Measurements from ENCODE around the gene ADIRF. TPM values are rescaled to one million over a fixed set of nuclear protein-coding genes. Genes with fewer than 3 reads are reported as not detected.

The ADIRF gene
- total RNA-seq, 2 experiments from 2014 or later = not detected

DNA sequence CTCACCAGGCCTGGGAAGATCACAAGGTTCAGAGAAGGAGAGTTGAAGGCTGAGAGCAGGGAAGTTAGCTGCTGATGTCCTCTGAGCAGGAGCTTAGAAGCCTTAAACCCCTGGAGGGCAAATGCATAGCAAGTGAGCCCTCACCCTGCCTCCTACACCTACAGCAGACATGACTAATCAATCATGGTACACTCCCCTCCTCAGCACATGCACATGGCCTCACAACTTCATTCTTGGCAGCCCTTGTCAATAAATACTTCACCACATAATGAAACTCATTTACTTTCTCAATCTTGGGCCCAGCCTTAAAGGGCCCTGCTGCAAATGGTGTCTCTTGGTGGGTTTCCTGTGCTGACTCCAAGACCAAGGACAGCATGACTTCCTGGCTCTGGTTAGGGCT, 23.8 kb upstream of the ADIRF start:
- intact Hi-C loops (cut with micrococcal nuclease; ENCODE audit: unreplicated experiment) = no loop called here
- Histone ChIP-seq H3K79me2 (ENCODE audit: insufficient read depth, low read depth, low read length) (no peaks in the 10 kb centered on the region), H2AFZ (ENCODE audit: low read length) (no peak overlapping the region), H3K36me3 (ENCODE audit: insufficient read depth, low read length) (no peaks in the 10 kb centered on the region), H3K9me2 (ENCODE audit: insufficient read depth, low read length) (no peaks in the 10 kb centered on the region), H3K4me2 (ENCODE audit: low read length) (no peak overlapping the region), H3K4me3 (ENCODE audit: low read depth, low read length, poor library complexity, severe bottlenecking) (no peak overlapping the region), H3K9me3 (ENCODE audit: low read length) (no peaks in the 10 kb centered on the region), H4K20me1 (ENCODE audit: insufficient read depth, low read length) (no peaks in the 10 kb centered on the region), H3K27ac (ENCODE audit: low read depth, low read length, poor library complexity, severe bottlenecking) (no peak overlapping the region), H3K4me1 (ENCODE audit: insufficient read depth, low read length, poor library complexity, severe bottlenecking) (no peaks in the 10 kb centered on the region)
- ChIA-PET CTCF (ENCODE audit: unreplicated experiment) (no interaction called here), POLR2A (no interaction called here)
- no peak for DNase-seq (ENCODE audit: low spot score)
- TF ChIP-seq EZH2phosphoT487 (IDR thresholded peaks at IDR 0.05; ENCODE audit: borderline replicate concordance, low read depth, low read length) = no peak
- TF ChIP-seq, protein P1, sequence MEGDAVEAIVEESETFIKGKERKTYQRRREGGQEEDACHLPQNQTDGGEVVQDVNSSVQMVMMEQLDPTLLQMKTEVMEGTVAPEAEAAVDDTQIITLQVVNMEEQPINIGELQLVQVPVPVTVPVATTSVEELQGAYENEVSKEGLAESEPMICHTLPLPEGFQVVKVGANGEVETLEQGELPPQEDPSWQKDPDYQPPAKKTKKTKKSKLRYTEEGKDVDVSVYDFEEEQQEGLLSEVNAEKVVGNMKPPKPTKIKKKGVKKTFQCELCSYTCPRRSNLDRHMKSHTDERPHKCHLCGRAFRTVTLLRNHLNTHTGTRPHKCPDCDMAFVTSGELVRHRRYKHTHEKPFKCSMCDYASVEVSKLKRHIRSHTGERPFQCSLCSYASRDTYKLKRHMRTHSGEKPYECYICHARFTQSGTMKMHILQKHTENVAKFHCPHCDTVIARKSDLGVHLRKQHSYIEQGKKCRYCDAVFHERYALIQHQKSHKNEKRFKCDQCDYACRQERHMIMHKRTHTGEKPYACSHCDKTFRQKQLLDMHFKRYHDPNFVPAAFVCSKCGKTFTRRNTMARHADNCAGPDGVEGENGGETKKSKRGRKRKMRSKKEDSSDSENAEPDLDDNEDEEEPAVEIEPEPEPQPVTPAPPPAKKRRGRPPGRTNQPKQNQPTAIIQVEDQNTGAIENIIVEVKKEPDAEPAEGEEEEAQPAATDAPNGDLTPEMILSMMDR (conservative IDR thresholded peaks at IDR 0.05; ENCODE audit: low read length) = no peak
- BruUV-seq (replicated peaks) = no TSS peak

DNA sequence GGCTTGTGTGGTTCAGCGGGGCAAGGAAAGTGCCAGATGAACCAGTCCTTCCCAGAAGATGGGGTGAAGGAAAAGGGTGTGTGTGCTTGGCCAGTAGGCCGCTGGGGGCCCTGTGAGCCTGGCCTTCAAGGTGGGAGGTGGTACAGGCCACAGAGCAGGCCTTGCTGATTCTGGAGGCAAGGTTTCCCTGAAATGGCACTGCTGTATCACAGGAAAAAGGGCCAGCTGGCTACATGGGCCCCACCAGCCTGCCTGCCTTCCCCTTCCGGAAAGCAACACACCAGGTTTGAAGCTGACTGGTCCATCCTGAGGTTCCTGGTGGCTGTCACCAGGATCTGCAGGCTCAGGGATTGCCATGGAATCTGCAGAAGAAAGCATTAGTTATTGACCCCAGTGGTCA, 23.4 kb upstream of the ADIRF start:
- H3K4me3 ChIP-seq (ENCODE audit: low read depth, low read length, poor library complexity, severe bottlenecking) = no peak overlapping the region
- no peak for DNase-seq (ENCODE audit: low spot score)
- ChIA-PET CTCF (ENCODE audit: unreplicated experiment) (interaction anchor here (0.6 kb wide), 1 partner anchor 262 kb away, joined by 4 read pairs; no protein-coding TSS in a partner anchor), POLR2A (no interaction called here)
- no peak overlapping the region for H3K4me2 ChIP-seq (ENCODE audit: low read length)
- intact Hi-C loops (cut with micrococcal nuclease; ENCODE audit: unreplicated experiment) = no loop called here
- no peaks in the 10 kb centered on the region for H3K36me3 ChIP-seq (ENCODE audit: insufficient read depth, low read length)
- no peaks in the 10 kb centered on the region for H3K9me2 ChIP-seq (ENCODE audit: insufficient read depth, low read length)
- no peaks in the 10 kb centered on the region for H3K9me3 ChIP-seq (ENCODE audit: low read length)
- BruUV-seq (replicated peaks) = no TSS peak
- H3K4me1 ChIP-seq (ENCODE audit: insufficient read depth, low read length, poor library complexity, severe bottlenecking) = no peaks in the 10 kb centered on the region
- no peaks in the 10 kb centered on the region for H3K79me2 ChIP-seq (ENCODE audit: insufficient read depth, low read depth, low read length)
- no peaks in the 10 kb centered on the region for H4K20me1 ChIP-seq (ENCODE audit: insufficient read depth, low read length)
- H2AFZ ChIP-seq (ENCODE audit: low read length) = no peak overlapping the region
- H3K27ac ChIP-seq (ENCODE audit: low read depth, low read length, poor library complexity, severe bottlenecking) = no peak overlapping the region
- TF ChIP-seq, protein P1 (conservative IDR thresholded peaks at IDR 0.05; ENCODE audit: low read length) = no peak
- TF ChIP-seq EZH2phosphoT487 (IDR thresholded peaks at IDR 0.05; ENCODE audit: borderline replicate concordance, low read depth, low read length) = no peak

DNA sequence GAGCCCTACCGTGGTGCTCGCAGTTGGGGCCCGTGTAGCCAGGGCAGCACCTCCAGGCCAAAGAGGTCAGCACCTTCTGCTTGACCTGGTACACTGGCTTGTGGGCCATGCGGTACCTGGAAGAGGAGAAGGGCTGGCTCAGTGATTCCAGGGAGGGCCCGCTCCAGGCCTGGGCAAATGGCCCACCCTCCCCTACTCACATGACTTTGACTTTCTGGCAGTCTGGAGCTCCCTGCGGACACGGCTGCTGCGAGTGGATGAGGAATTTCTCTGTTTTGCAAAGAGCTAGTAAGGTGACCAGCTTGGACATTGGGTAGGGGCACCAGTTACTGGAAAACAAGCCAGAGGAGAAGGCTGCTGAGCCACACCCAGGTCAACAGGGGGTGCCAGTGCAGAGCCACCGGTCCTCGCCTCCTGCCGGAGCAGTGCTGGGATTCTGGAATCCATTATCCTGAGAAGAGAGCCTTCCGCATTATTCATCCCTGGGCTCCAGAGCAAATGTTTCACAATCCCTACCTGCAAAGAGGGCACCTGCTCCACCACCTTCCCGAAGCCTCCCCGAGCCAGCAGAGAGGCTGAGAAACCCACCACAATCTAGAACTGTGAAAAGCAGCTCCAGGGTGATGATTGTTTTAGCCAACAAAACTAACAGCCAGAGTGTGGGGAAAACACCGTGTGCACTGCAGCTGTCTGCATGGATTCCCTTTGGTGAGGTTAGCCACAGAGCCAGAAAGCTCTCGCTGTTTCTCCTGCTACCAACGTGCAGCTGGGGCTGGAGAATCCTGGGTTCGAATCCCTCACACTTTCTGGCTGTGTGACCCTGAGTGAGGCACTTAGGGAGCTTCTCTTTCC, 22.7 kb upstream of the ADIRF start:
- no TSS peak for BruUV-seq (replicated peaks)
- H3K36me3 ChIP-seq (ENCODE audit: insufficient read depth, low read length) = no peaks in the 10 kb centered on the region
- H3K4me2 ChIP-seq (ENCODE audit: low read length) = no peak overlapping the region
- POLR2A ChIA-PET = no interaction called here
- no peaks in the 10 kb centered on the region for H3K79me2 ChIP-seq (ENCODE audit: insufficient read depth, low read depth, low read length)
- CTCF ChIA-PET (ENCODE audit: unreplicated experiment) = interaction anchor here (0.6 kb wide), 1 partner anchor 261 kb away, joined by 4 read pairs; no protein-coding TSS in a partner anchor
- no peaks in the 10 kb centered on the region for H4K20me1 ChIP-seq (ENCODE audit: insufficient read depth, low read length)
- H3K4me3 ChIP-seq (ENCODE audit: low read depth, low read length, poor library complexity, severe bottlenecking) = no peak overlapping the region
- no peak overlapping the region for H3K27ac ChIP-seq (ENCODE audit: low read depth, low read length, poor library complexity, severe bottlenecking)
- intact Hi-C loops (cut with micrococcal nuclease; ENCODE audit: unreplicated experiment) = no loop called here
- TF ChIP-seq, protein P1 (conservative IDR thresholded peaks at IDR 0.05; ENCODE audit: low read length) = no peak
- no peak for TF ChIP-seq EZH2phosphoT487 (IDR thresholded peaks at IDR 0.05; ENCODE audit: borderline replicate concordance, low read depth, low read length)
- no peak for DNase-seq (ENCODE audit: low spot score)
- no peaks in the 10 kb centered on the region for H3K4me1 ChIP-seq (ENCODE audit: insufficient read depth, low read length, poor library complexity, severe bottlenecking)
- no peak overlapping the region for H2AFZ ChIP-seq (ENCODE audit: low read length)
- no peaks in the 10 kb centered on the region for H3K9me2 ChIP-seq (ENCODE audit: insufficient read depth, low read length)
- no peaks in the 10 kb centered on the region for H3K9me3 ChIP-seq (ENCODE audit: low read length)
